H1 (cell line): Measurements from ENCODE around the gene MAP3K1. TPM values are rescaled to one million over a fixed set of nuclear protein-coding genes. Genes with fewer than 3 reads are reported as not detected.

Experiments used
- CTCF ChIA-PET: fragments of 300-600 bp; sonication (Branson Sonifier 250); formaldehyde crosslinking; loops from one replicate; lab custom pipeline; 2021; ENCODE audit not compliant: partially characterized antibody; lab: Charles Lee
- POLR2A ChIA-PET: fragments of 300-600 bp; sonication (Branson Sonifier 250); formaldehyde crosslinking; loops from one replicate; lab custom pipeline; 2021; ENCODE audit warnings: inconsistent platforms; ENCODE audit not compliant: partially characterized antibody; lab: Charles Lee
- DNase-seq, 2 experiments: peaks; one replicate each; pipeline versions ENCODE4 v3.0.0 to v3.0.0-alpha.2; 2010 to 2022; ENCODE audit warnings: low spot score in 2 of 2, low read depth in 1 of 2, mixed read lengths in 1 of 2
- FAIRE-seq: peaks from 2 replicates; lab custom pipeline; 2011; peaks lifted over from hg19 to GRCh38; lab: Jason Lieb, UNC
- H2AFZ ChIP-seq: 2 replicates; pipeline ENCODE4 v1.8.1; 2012; ENCODE audit warnings: low read length, inconsistent platforms
- H2AK5ac ChIP-seq: 2 replicates; pipeline ENCODE4 v1.6.1; 2013; ENCODE audit warnings: low read depth, low read length
- H2BK120ac ChIP-seq: replicated peaks from 2 replicates; pipeline ENCODE3; 2013; ENCODE audit warnings: low read depth, low read length, inconsistent platforms
- H2BK12ac ChIP-seq: 2 replicates; pipeline ENCODE4 v1.6.1; 2013; ENCODE audit warnings: low read depth, low read length
- H2BK15ac ChIP-seq: 2 replicates; pipeline ENCODE4 v1.6.1; 2013; ENCODE audit warnings: low read length
- H2BK20ac ChIP-seq: 2 replicates; pipeline ENCODE4 v1.6.1; 2013; ENCODE audit warnings: low read length
- H2BK5ac ChIP-seq: 2 replicates; pipeline ENCODE4 v1.6.1; 2013; ENCODE audit warnings: low read depth, low read length
- H3K14ac ChIP-seq: 2 replicates; pipeline ENCODE4 v1.6.1; 2013; ENCODE audit warnings: inconsistent platforms; ENCODE audit not compliant: insufficient read length
- H3K18ac ChIP-seq: 2 replicates; pipeline ENCODE4 v1.6.1; 2013; ENCODE audit warnings: low read length; ENCODE audit errors: extremely low read depth
- H3K23ac ChIP-seq: 2 replicates; pipeline ENCODE4 v1.6.1; 2013; ENCODE audit warnings: inconsistent platforms; ENCODE audit not compliant: insufficient read length
- H3K23me2 ChIP-seq: 2 replicates; pipeline ENCODE4 v1.6.1; 2013; ENCODE audit warnings: low read depth, low read length
- H3K27ac ChIP-seq: 2 replicates; pipeline ENCODE4 v1.6.1; 2011; ENCODE audit warnings: low read depth, low read length, inconsistent platforms
- H3K27me3 ChIP-seq, 4 experiments: replicated peaks in 1 of 4; 1 replicate in 1 of 4; 2 replicates in 3 of 4; pipeline versions ENCODE4 v1.6.1 to v1.8.1; 2011 to 2013; ENCODE audit warnings: low read length in 3 of 4, mild to moderate bottlenecking in 3 of 4, inconsistent platforms in 2 of 4, mixed read lengths in 2 of 4, moderate library complexity in 1 of 4; ENCODE audit not compliant: control insufficient read depth in 3 of 4, insufficient read depth in 3 of 4; ENCODE audit errors: extremely low read depth in 1 of 4
- H3K36me3 ChIP-seq, 4 experiments: 2 replicates each; pipeline versions ENCODE4 v1.6.1 to v1.8.1; 2011 to 2013; ENCODE audit warnings: mild to moderate bottlenecking in 4 of 4, low read length in 3 of 4, moderate library complexity in 2 of 4, control low read depth in 1 of 4, inconsistent platforms in 1 of 4; ENCODE audit not compliant: insufficient read depth in 4 of 4, control insufficient read depth in 2 of 4
- H3K4ac ChIP-seq: replicated peaks from 2 replicates; pipeline ENCODE3; 2013; ENCODE audit warnings: low read length, low read depth, mixed read lengths, inconsistent platforms; ENCODE audit not compliant: insufficient read length
- H3K4me1 ChIP-seq, 4 experiments: replicated peaks in 1 of 4; 1 replicate in 1 of 4; 2 replicates in 3 of 4; pipeline versions ENCODE4 v1.6.1 to v1.8.1; 2011 to 2013; ENCODE audit warnings: low read length in 3 of 4, inconsistent platforms in 2 of 4, mixed read lengths in 1 of 4; ENCODE audit not compliant: insufficient read depth in 4 of 4, control insufficient read depth in 3 of 4
- H3K4me2 ChIP-seq, 2 experiments: 2 replicates each; pipeline versions ENCODE4 v1.6.1 to v1.8.1; 2011 to 2013; ENCODE audit warnings: low read depth in 2 of 2, low read length in 2 of 2, control low read depth in 1 of 2, inconsistent platforms in 1 of 2, mild to moderate bottlenecking in 1 of 2; ENCODE audit not compliant: insufficient read depth in 1 of 2
- H3K4me3 ChIP-seq, 4 experiments: fragments of 200-600, 300-600 bp in 1 of 4; sonication (generic), shearing (Covaris generic), sonication (Bioruptor Twin) in 1 of 4; 2 replicates each; pipeline versions ENCODE4 v1.5.1 to v1.8.1; 2011 to 2016; ENCODE audit warnings: low read length in 4 of 4, low read depth in 3 of 4, control low read depth in 2 of 4, inconsistent platforms in 2 of 4, mild to moderate bottlenecking in 2 of 4, mixed read lengths in 1 of 4, moderate library complexity in 1 of 4; ENCODE audit not compliant: insufficient read depth in 2 of 4; ENCODE audit errors: extremely low read depth in 1 of 4
- H3K56ac ChIP-seq: replicated peaks from 2 replicates; pipeline ENCODE3; 2013; ENCODE audit warnings: low read depth, mild to moderate bottlenecking, mixed read lengths, low read length, inconsistent platforms; ENCODE audit not compliant: insufficient read length
- H3K79me1 ChIP-seq: 2 replicates; pipeline ENCODE4 v1.6.1; 2013; ENCODE audit warnings: low read depth, low read length, control low read depth
- H3K79me2 ChIP-seq, 2 experiments: 2 replicates each; pipeline versions ENCODE4 v1.6.1 to v1.8.1; 2012 to 2013; ENCODE audit warnings: low read length in 2 of 2, mild to moderate bottlenecking in 2 of 2, inconsistent platforms in 1 of 2; ENCODE audit not compliant: insufficient read depth in 2 of 2, control insufficient read depth in 1 of 2
- H3K9ac ChIP-seq, 4 experiments: replicated peaks in 1 of 4; 1 replicate in 1 of 4; 2 replicates in 3 of 4; pipeline versions ENCODE4 v1.6.1 to v1.8.1; 2011 to 2013; ENCODE audit warnings: low read depth in 3 of 4, low read length in 3 of 4, control low read depth in 2 of 4, mild to moderate bottlenecking in 2 of 4, moderate library complexity in 2 of 4, inconsistent platforms in 1 of 4; ENCODE audit errors: extremely low read depth in 1 of 4
- H3K9me3 ChIP-seq, 2 experiments: 2 replicates each; pipeline versions ENCODE4 v1.6.1 to v1.8.1; 2012 to 2013; ENCODE audit warnings: mild to moderate bottlenecking in 2 of 2, moderate library complexity in 2 of 2, control low read depth in 1 of 2, inconsistent platforms in 1 of 2, low read depth in 1 of 2, low read length in 1 of 2, mixed read lengths in 1 of 2; ENCODE audit not compliant: insufficient read depth in 2 of 2
- H4K20me1 ChIP-seq, 2 experiments: replicated peaks in 1 of 2; 2 replicates each; pipeline versions ENCODE3 to v1.8.1; 2011 to 2013; ENCODE audit warnings: inconsistent platforms in 2 of 2, low read length in 2 of 2, mild to moderate bottlenecking in 1 of 2; ENCODE audit not compliant: insufficient read depth in 2 of 2, control insufficient read depth in 1 of 2
- H4K5ac ChIP-seq: 2 replicates; pipeline ENCODE4 v1.6.1; 2013; ENCODE audit warnings: low read length, low read depth, mixed read lengths, inconsistent platforms; ENCODE audit not compliant: insufficient read length
- H4K8ac ChIP-seq: 2 replicates; pipeline ENCODE4 v1.8.0; 2013; ENCODE audit warnings: mild to moderate bottlenecking, moderate library complexity, low read length, inconsistent platforms; ENCODE audit not compliant: insufficient read depth; ENCODE audit errors: extremely low read depth
- H4K91ac ChIP-seq: replicated peaks from 2 replicates; pipeline ENCODE3; 2013; ENCODE audit warnings: low read length, mixed read lengths, inconsistent platforms; ENCODE audit not compliant: insufficient read length
- EGR1 ChIP-seq: IDR thresholded peaks from 2 replicates; pipeline ENCODE4 v1.6.1; 2011; ENCODE audit warnings: low read depth, low read length, borderline replicate concordance
- JUN ChIP-seq: IDR thresholded peaks from 2 replicates; pipeline ENCODE4 v1.6.1; 2011; ENCODE audit warnings: low read depth, mild to moderate bottlenecking, improper control_type of control experiment, low read length
- KDM1A ChIP-seq: fragments of 200-600, 300-600 bp; sonication (generic); IDR thresholded peaks from 2 replicates; pipeline ENCODE4 v1.7.1; 2016; ENCODE audit warnings: mild to moderate bottlenecking, low read length, borderline replicate concordance
- SIRT6 ChIP-seq: IDR thresholded peaks from one replicate; pipeline ENCODE4 v1.7.1; 2012; ENCODE audit warnings: low read length, inconsistent platforms
- TCF12 ChIP-seq: IDR thresholded peaks from 2 replicates; pipeline ENCODE4 v1.6.1; 2011; ENCODE audit warnings: low read depth, mild to moderate bottlenecking, low read length
- WGBS, 2 experiments: shearing (Covaris generic) in 1 of 2; methylation state at CpG; one replicate each; pipeline versions ENCODE4 v1.1.6 to v1.1.7; 2013 to 2015; ENCODE audit warnings: low lambda C conversion rate in 2 of 2, mixed read lengths in 2 of 2, inconsistent platforms in 1 of 2, low coverage in 1 of 2, missing lambda C conversion rate in 1 of 2; ENCODE audit not compliant: insufficient replicate concordance in 2 of 2, insufficient coverage in 1 of 2, insufficient read length in 1 of 2; ENCODE audit errors: extremely low coverage in 1 of 2, missing lambda C conversion rate in 1 of 2; 5-methylcytosine and 5-hydroxymethylcytosine counted together
- polyA plus RNA-seq, 7 experiments: library from polyadenylated mRNA; depleted of rRNA in 3 of 7; stranded (reverse) in 5 of 7; unstranded in 2 of 7; fragments of >200 nt in 5 of 7; fragments of 200-250 nt in 2 of 7; gene quantifications; 1 replicate in 5 of 7; 2 replicates in 1 of 7; 4 replicates in 1 of 7; pipeline versions ENCODE4 v1.2.1 to v1.2.3, GENCODE V29; 2011 to 2013; ENCODE audit warnings: missing spikeins in 2 of 7, mixed read lengths in 2 of 7
- total RNA-seq: library from RNA; stranded (reverse); fragmentation: NEBNext Ultra II Directional; extraction: Animal tissue kit (Norgen Biotek cat#: 25700); gene quantifications from 2 replicates; pipeline ENCODE4 v1.2.1, GENCODE V29; 2021

The MAP3K1 gene
- total and polyA plus RNA-seq, 2 of the 8 experiments (the other 6 are each of a cell fraction or from before 2014, with no cell fraction given), result 3.9 to 11.8 TPM

- H4K8ac ChIP-seq, result no peak overlapping the region
- H3K9me3 ChIP-seq, result no peaks in the 10 kb centered on the region
- H3K14ac ChIP-seq, result no peak overlapping the region
- H3K79me1 ChIP-seq, result no peaks in the 10 kb centered on the region
- H3K56ac ChIP-seq, result no peak overlapping the region
- no peak overlapping the region for H3K4me3 ChIP-seq
- WGBS, 2 experiments, result 90% methylated on average over 3 of the region's 3 CpGs; no CpG with 5 or more reads in 1 of the 2 experiments
- TF ChIP-seq EGR1, result no peak
- no peak for TF ChIP-seq SIRT6
- TF ChIP-seq JUN, result no peak
- no peak for TF ChIP-seq KDM1A
- TF ChIP-seq TCF12, result no peak
- TF ChIP-seq, all 59 proteins: peak for 0
- Histone ChIP-seq H3K4me1 (peaks cover 0 to 6% (median 1%) of the 10 kb centered on the region in 4 experiments; a peak in 1 of 7 replicates), H4K91ac (no peak overlapping the region), H3K4me2 (no peak overlapping the region), H2AK5ac (no peak overlapping the region), H2BK120ac (no peak overlapping the region), H2BK12ac (no peak overlapping the region), H2BK20ac (no peak overlapping the region), H4K5ac (no peak overlapping the region), H3K27me3 (no peaks in the 10 kb centered on the region), H3K36me3 (no peaks in the 10 kb centered on the region), H2BK15ac (no peak overlapping the region), H3K79me2 (peaks cover 0 to 55% of the 10 kb centered on the region in 2 experiments; a peak in 2 of 4 replicates), H4K20me1 (no peaks in the 10 kb centered on the region), H3K18ac (no peak overlapping the region), H3K23me2 (no peaks in the 10 kb centered on the region), H3K27ac (no peak overlapping the region), H3K23ac (no peak overlapping the region), H2BK5ac (no peak overlapping the region), H2AFZ (no peak overlapping the region), H3K9ac (no peak overlapping the region), H3K4ac (no peak overlapping the region)
- no peak for DNase-seq
- ChIA-PET POLR2A (interaction anchor here (1.0 kb wide), 1 partner anchor 321 kb away, joined by 3 read pairs; the partner anchor contains the start of gene GPBP1), CTCF (interaction anchor here (0.8 to 2.1 kb wide), 3 partner anchors 26 to 588 kb away, joined by 3 to 7 read pairs (median 5); no protein-coding TSS in a partner anchor)
- no peak for FAIRE-seq
Measured at GRCh38 chr5:56852228-56853000, 37.1 kb downstream of the MAP3K1 start.
